Effector memory CD8-positive, alpha-beta T cell (primary cell): ENCODE data around the gene OR56A5.

Experiments used
- ATAC-seq: fragments of 150-1000 bp; cut with Tn5 transposase; replicated peaks from 2 replicates; pipeline ENCODE4 v1.10.0; 2021; ENCODE audit warnings: mild to moderate bottlenecking, moderate library complexity
- DNase-seq, 3 experiments: peaks; one replicate each; pipeline ENCODE4 v3.0.0; 2021
- H3K27ac Mint-ChIP-seq, 2 donors: one replicate each; pipeline ENCODE4 v1.8.0; 2022; ENCODE audit warnings: mild to moderate bottlenecking in 2 of 2, mixed read lengths in 2 of 2, moderate library complexity in 2 of 2
- H3K27me3 Mint-ChIP-seq, 2 donors: one replicate each; pipeline ENCODE4 v1.8.0; 2022; ENCODE audit warnings: mixed read lengths in 2 of 2
- H3K36me3 Mint-ChIP-seq: one replicate; pipeline ENCODE4 v1.8.0; 2022; ENCODE audit warnings: mild to moderate bottlenecking, moderate library complexity, mixed read lengths; ENCODE audit not compliant: insufficient read depth
- H3K4me1 Mint-ChIP-seq, 2 donors: one replicate each; pipeline ENCODE4 v1.8.0; 2022; ENCODE audit warnings: low read depth in 2 of 2, mixed read lengths in 2 of 2
- H3K4me3 Mint-ChIP-seq, 2 donors: one replicate each; pipeline ENCODE4 v1.8.0; 2022; ENCODE audit warnings: mild to moderate bottlenecking in 2 of 2, mixed read lengths in 2 of 2, moderate library complexity in 2 of 2
- H3K9me3 Mint-ChIP-seq, 2 donors: one replicate each; pipeline ENCODE4 v1.8.0; 2022; ENCODE audit warnings: mixed read lengths in 2 of 2

Gene OR56A5

DNA sequence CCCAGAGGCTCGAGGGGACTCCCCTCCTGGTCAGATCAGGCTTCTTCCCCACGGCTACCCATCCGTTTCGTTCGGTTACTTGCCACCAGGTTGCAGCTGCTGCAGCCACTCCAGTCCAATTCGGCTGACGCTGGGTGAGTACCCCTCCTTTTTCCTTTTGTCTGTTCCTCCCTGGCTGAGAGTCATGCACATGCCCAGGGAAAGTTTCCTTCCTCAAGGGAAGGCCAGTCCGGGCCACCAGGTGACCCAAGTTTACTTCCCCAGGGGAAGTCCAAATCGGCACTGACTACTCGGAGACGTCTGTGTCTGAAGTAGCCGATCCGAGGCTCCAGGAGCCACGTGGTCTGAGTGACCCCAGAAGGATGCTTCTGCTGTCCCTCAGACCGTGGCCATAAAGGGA, 39.5 kb downstream of the OR56A5 start:
- no peak overlapping the region for H3K27ac Mint-ChIP-seq
- no peaks in the 10 kb centered on the region for H3K4me1 Mint-ChIP-seq
- DNase-seq (no peak), ATAC-seq (no peak)
- no peak overlapping the region for H3K4me3 Mint-ChIP-seq
- peaks cover 6 to 26% of the 10 kb centered on the region in 2 donors for H3K27me3 Mint-ChIP-seq
- peaks cover 5 to 22% of the 10 kb centered on the region in 2 donors for H3K9me3 Mint-ChIP-seq
- no peaks in the 10 kb centered on the region for H3K36me3 Mint-ChIP-seq

DNA sequence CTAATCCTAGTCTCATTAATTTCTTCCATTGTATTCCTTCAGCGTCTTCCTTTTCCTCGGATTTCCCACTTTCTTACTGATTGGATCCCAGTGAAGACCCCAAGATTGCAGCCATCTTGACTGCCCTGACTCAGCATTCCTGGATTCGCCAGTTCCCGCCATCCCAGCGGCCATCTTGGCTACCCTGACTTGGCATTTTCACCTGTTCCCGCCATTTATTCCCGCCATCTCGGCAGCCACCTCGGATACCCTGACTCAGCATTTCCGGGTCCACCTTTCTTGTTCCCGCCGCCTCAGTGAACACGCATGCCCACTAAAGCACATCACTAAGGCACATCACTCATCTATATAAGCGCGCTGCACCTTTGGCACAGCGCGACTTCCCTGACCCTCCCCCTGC, 40.0 kb downstream of the OR56A5 start:
- Mint-ChIP-seq H3K36me3 (no peaks in the 10 kb centered on the region), H3K4me1 (no peaks in the 10 kb centered on the region), H3K27ac (no peak overlapping the region), H3K9me3 (peaks cover 5 to 22% of the 10 kb centered on the region in 2 donors), H3K27me3 (peaks cover 6 to 23% of the 10 kb centered on the region in 2 donors), H3K4me3 (no peak overlapping the region)
- ATAC-seq (no peak), DNase-seq (no peak)

DNA sequence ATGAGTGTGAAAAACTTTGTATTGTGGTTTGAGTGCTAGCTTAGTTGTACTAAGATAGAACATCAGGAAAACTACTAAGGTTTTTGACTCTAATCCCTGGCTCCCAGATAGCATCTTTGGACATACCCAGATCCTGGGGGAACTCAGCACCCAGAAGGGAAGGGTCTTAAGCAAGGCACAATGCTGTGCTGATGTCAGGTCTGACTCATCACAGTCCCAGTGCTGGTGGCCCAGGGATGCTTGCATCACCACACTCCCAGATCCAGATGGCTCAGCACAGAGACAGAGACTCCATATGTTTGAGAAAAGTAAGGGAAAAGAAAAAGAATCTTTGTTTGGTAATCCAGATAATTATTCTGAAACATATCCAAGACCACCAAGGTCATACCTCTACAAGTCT, 44.5 kb downstream of the OR56A5 start:
- no peak for ATAC-seq

DNA sequence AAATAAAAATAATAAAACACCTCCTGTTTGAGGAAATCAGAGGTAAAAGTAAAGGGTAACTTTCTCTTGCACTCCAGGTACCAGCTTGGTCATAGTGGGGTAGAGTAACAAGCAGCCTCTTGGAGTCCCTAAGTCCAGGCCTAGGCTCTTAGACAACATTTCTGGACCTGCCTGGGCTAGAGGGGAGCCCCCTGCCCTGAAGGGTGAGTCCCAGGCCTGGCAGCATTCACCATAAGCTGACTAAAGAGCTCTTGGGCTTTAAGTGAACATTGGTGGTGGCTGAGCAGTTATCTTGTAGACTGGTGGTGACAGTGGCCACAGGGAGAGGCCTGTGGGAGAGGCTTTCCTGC, 44.9 kb downstream of the OR56A5 start:
- Mint-ChIP-seq H3K36me3 (no peaks in the 10 kb centered on the region), H3K4me3 (no peak overlapping the region), H3K27ac (no peak overlapping the region), H3K9me3 (peaks cover 3 to 4% of the 10 kb centered on the region in 2 donors), H3K4me1 (no peaks in the 10 kb centered on the region), H3K27me3 (peaks cover 3 to 10% of the 10 kb centered on the region in 2 donors)
- DNase-seq (no peak), ATAC-seq (no peak)

More for the DNA sequence above, 44.5 kb downstream of the OR56A5 start:
- Mint-ChIP-seq H3K9me3 (peaks cover 5 to 8% of the 10 kb centered on the region in 2 donors), H3K36me3 (no peaks in the 10 kb centered on the region), H3K27ac (no peak overlapping the region), H3K4me1 (no peaks in the 10 kb centered on the region), H3K27me3 (peaks cover 0 to 6% of the 10 kb centered on the region in 2 donors), H3K4me3 (no peak overlapping the region)
- no peak for DNase-seq

DNA sequence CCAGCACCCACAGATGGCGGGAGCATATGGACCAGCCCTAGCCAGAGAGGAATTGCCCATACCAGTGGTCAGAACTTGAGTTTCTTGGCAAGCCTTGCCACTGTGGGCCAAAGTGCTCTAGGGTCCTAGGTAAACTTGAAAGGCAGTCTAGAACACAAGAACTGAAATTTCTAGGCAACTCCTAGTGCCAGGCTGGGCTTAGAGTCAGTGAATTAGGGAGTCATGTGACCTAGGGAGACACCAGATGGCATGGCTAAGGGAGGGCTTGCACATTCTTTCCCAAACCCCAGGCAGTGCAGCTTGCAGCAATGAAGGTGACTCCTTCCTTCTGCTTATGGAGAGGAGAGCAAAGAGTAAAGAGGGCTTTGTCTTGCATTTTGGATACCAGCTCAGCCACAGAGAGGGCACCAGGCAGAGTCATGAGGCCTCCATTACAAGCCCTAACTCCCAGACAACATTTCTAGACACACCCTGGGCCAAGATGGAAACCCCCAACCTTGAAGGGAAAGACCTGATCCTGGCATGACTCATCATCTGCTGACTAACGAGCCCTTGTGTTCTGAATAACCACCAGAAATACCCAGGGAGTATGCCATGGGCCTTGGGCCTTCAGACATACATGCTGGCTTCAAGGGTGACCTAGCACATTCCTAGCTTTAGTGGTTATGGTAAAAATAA, 45.4 kb downstream of the OR56A5 start:
- Mint-ChIP-seq H3K27ac (no peak overlapping the region), H3K27me3 (peaks cover 5 to 13% of the 10 kb centered on the region in 2 donors), H3K4me1 (no peaks in the 10 kb centered on the region), H3K9me3 (peaks cover 0 to 2% of the 10 kb centered on the region in 2 donors), H3K36me3 (no peaks in the 10 kb centered on the region), H3K4me3 (no peak overlapping the region)
- DNase-seq (no peak), ATAC-seq (no peak)
